ENCODE results near the gene PPP1R16B.

Gene PPP1R16B

GRCh38 chr20:38893565-38894090 lies 88.1 kb downstream of the PPP1R16B start (continued):
- TF ChIP-seq ZNF18 (tag by site-specific recombination; IDR thresholded peaks at IDR 0.05) (no peak), ZNF677 (tag by site-specific recombination; IDR thresholded peaks at IDR 0.05) (no peak), ZNF510 (tag by site-specific recombination; IDR thresholded peaks at IDR 0.05; ENCODE audit: insufficient replicate concordance) (no peak), CTCF (tag by site-specific recombination; IDR thresholded peaks at IDR 0.05) (peak; percentile 67; the same call in 1 of the 2 replicates), ZNF654 (tag by site-specific recombination; IDR thresholded peaks at IDR 0.05; ENCODE audit: low read depth) (peak; percentile 72), ZBTB26 (tag by site-specific recombination; optimal IDR thresholded peaks at IDR 0.05) (no peak), ZIC2 (tag by site-specific recombination; IDR thresholded peaks at IDR 0.05) (peak; percentile 39; the same call in 1 of the 2 replicates), ZSCAN4 (tag by site-specific recombination; IDR thresholded peaks at IDR 0.05) (no peak)

GRCh38 chr20:38894091-38894847 lies 88.8 kb downstream of the PPP1R16B start:
- ChIA-PET CTCF (interaction anchor here (0.6 to 1.9 kb wide), 16 partner anchors 10 to 261 kb away, joined by 3 to 8 read pairs (median 4); no protein-coding TSS in a partner anchor), POLR2A (no interaction called here)
- TF ChIP-seq KLF9 (tag by site-specific recombination; IDR thresholded peaks at IDR 0.05; ENCODE audit: low read depth) (peak; percentile 75), ZFHX2 (tag by site-specific recombination; conservative IDR thresholded peaks at IDR 0.05) (peak; percentile 98), ZBTB26 (tag by site-specific recombination; optimal IDR thresholded peaks at IDR 0.05) (peak; percentile 61), PRDM6 (tag by site-specific recombination; IDR thresholded peaks at IDR 0.05) (no peak), PATZ1 (tag by site-specific recombination; IDR thresholded peaks at IDR 0.05) (0 out of 2 replicates have a peak, but pooled peaks have one; percentile 13), ZNF175 (tag by site-specific recombination; IDR thresholded peaks at IDR 0.05) (no peak), ZIC2 (tag by site-specific recombination; IDR thresholded peaks at IDR 0.05) (peak; percentile 95), ZNF23 (tag by site-specific recombination; IDR thresholded peaks at IDR 0.05; ENCODE audit: borderline replicate concordance) (no peak), ZNF624 (tag by site-specific recombination; IDR thresholded peaks at IDR 0.05) (no peak), KLF1 (tag by site-specific recombination; IDR thresholded peaks at IDR 0.05) (peak; percentile 99), KLF7 (tag by site-specific recombination; IDR thresholded peaks at IDR 0.05; ENCODE audit: borderline replicate concordance) (0 out of 2 replicates have a peak, but pooled peaks have one; percentile 19), EGR2 (tag by site-specific recombination; IDR thresholded peaks at IDR 0.05; ENCODE audit: low read depth) (peak; percentile 94), SP3 (tag by site-specific recombination; IDR thresholded peaks at IDR 0.05) (peak; percentile 55), KLF16 (tag by site-specific recombination; IDR thresholded peaks at IDR 0.05) (peak; percentile 32), ZNF335 (tag by site-specific recombination; conservative IDR thresholded peaks at IDR 0.05) (peak; percentile 25; the same call in 1 of the 2 replicates)
- H3K4me3 ChIP-seq (ENCODE audit: low read depth, low read length): no peak overlapping the region
- H3K9me3 ChIP-seq (ENCODE audit: control insufficient read depth, insufficient read depth, low read depth, low read length): no peaks in the 10 kb centered on the region
- H3K36me3 ChIP-seq (ENCODE audit: control insufficient read depth in 2 of 2, insufficient read depth in 1 of 2, low read length in 2 of 2): no peaks in the 10 kb centered on the region
- no peak overlapping the region for H3K27ac ChIP-seq (ENCODE audit: extremely low read depth, low read depth, low read length)
- H3K4me1 ChIP-seq (ENCODE audit: control insufficient read depth, insufficient read depth, low read length): 0 out of 2 replicates have a peak, but pooled peaks cover 2% of the 10 kb centered on the region
